Mammary epithelial cell (primary cell): ENCODE measurements around the gene WDR62.

Source experiments
- CTCF ChIP-seq, 2 donors: IDR thresholded peaks in 1 of 2; conservative IDR thresholded peaks in 1 of 2; 2 replicates each; pipeline ENCODE4 v1.5.1; 2011 to 2012; ENCODE audit warnings: inconsistent platforms in 2 of 2, low read length in 2 of 2, mild to moderate bottlenecking in 2 of 2, control low read depth in 1 of 2, low read depth in 1 of 2; ENCODE audit not compliant: insufficient read depth in 1 of 2; ENCODE audit errors: extremely low read depth in 1 of 2
- EZH2 ChIP-seq: IDR thresholded peaks from 2 replicates; pipeline ENCODE4 v1.6.1; 2012; ENCODE audit warnings: low read length, inconsistent platforms, borderline replicate concordance

DNA sequence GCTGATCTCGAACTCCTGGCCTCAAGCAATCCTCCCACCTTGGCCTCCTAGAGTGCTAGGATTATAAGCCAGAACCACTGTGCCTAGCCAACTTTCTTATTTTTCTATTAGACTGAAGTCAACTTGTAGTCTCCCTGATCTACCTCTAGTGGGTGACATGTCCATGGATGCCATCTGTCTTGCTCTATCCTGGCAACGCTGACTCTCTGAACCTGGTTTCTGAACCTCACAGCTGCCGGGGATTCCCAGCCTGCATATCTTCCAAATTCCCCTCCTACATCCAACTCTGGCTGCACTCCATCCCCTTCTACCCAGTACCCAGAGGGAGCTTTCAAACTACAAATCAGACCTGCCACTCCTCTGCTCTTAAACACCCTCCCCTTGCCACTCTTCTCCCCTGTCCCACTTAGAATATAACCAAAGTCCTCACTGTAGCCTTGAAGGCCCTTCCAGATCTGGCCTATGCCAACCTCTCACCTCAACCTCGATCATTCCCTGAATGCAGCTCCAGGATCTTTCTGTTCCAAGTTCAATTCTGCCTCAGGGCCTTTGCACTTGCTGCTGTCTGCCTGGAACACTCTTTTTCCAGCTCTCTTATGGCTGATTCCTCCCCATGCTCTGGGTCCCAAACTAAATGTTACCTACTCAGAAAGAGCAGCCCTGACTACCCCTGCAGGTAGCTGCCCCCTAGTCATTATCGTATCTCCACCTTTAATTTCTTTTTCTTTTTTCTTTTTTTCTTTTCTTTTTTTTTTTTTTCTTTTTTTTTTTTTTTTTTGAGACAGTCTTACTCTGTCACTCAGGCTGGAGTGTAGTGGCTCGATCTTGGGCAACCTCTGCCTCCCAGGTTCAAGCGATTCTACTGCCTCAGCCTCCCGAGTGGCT is 24.2 kb upstream of the WDR62 start:
- TF ChIP-seq CTCF (conservative IDR thresholded peaks at IDR 0.05 in 1 of 2, IDR thresholded peaks at IDR 0.05 in 1 of 2; ENCODE audit: extremely low read depth in 1 of 2, insufficient read depth in 1 of 2, low read depth in 1 of 2, low read length in 2 of 2) (peak; percentile 33 to 70), EZH2 (no peak)
